DND-41 (cell line): ENCODE measurements around the gene KCNJ15.

Experiments
- CTCF ChIP-seq: IDR thresholded peaks from 2 replicates; pipeline ENCODE4 v1.5.1; 2012; ENCODE audit warnings: borderline replicate concordance, low read length, moderate library complexity, mild to moderate bottlenecking; ENCODE audit not compliant: poor library complexity, severe bottlenecking; ENCODE audit errors: extremely low read depth
- EZH2 ChIP-seq: IDR thresholded peaks from 3 replicates; pipeline ENCODE4 v1.6.1; 2012; ENCODE audit warnings: borderline replicate concordance, low read depth, mild to moderate bottlenecking, moderate library complexity, low read length, inconsistent platforms; ENCODE audit not compliant: severe bottlenecking

- TF ChIP-seq CTCF (no peak), EZH2 (no peak)
These were observed 14.7 kb upstream of the KCNJ15 start for GRCh38 chr21:38242061-38242460.
